B cell (primary cell): Measurements from ENCODE around the gene KLK14. TPM values are rescaled to one million over a fixed set of nuclear protein-coding genes. Genes with fewer than 3 reads are reported as not detected.

Experiments
- ATAC-seq: fragments of 200-7000 bp; cut with Tn5 transposase; one replicate; pipeline ENCODE4 v1.10.0; 2021; ENCODE audit warnings: low read depth, mild to moderate bottlenecking, moderate number of reproducible peaks, moderate library complexity
- CTCF ChIA-PET: fragments of 350-600 bp; sonication (Branson Sonifier 250); formaldehyde crosslinking; loops from one replicate; lab custom pipeline; 2021; ENCODE audit warnings: antibody characterized with exemption, inconsistent platforms; lab: Charles Lee
- POLR2A ChIA-PET: fragments of 350-600 bp; sonication (Branson Sonifier 250); formaldehyde crosslinking; loops from one replicate; lab custom pipeline; 2021; ENCODE audit warnings: antibody characterized with exemption; lab: Charles Lee
- DNase-seq: peaks from one replicate; pipeline ENCODE4 v3.0.0; 2013
- H2AFZ ChIP-seq: 2 replicates; pipeline ENCODE4 v1.6.1; 2012; ENCODE audit warnings: mild to moderate bottlenecking, low read depth, low read length; ENCODE audit not compliant: insufficient read depth, poor library complexity, severe bottlenecking
- H3K27ac ChIP-seq, 2 donors: 1 replicate in 1 of 2; 2 replicates in 1 of 2; pipeline ENCODE4 v1.5.1; 2012 to 2013; ENCODE audit warnings: low read length in 2 of 2, mild to moderate bottlenecking in 2 of 2, moderate library complexity in 1 of 2
- H3K27me3 ChIP-seq, 4 experiments: fragments of 200-600 bp in 1 of 4; sonication (generic) in 1 of 4; replicated peaks in 1 of 4; 1 replicate in 2 of 4; 2 replicates in 2 of 4; pipeline versions ENCODE4 v1.6.1 to v1.7.0; 2013 to 2016; ENCODE audit warnings: low read length in 3 of 4, mild to moderate bottlenecking in 2 of 4, mixed read lengths in 1 of 4, moderate library complexity in 1 of 4; ENCODE audit not compliant: insufficient read depth in 4 of 4, control insufficient read depth in 3 of 4; ENCODE audit errors: control extremely low read depth in 1 of 4
- H3K36me3 ChIP-seq, 2 experiments: replicated peaks in 1 of 2; 1 replicate in 1 of 2; 2 replicates in 1 of 2; pipeline versions ENCODE4 v1.6.1 to v1.7.1; 2013; ENCODE audit warnings: low read length in 1 of 2; ENCODE audit not compliant: insufficient read depth in 2 of 2, control insufficient read depth in 1 of 2; ENCODE audit errors: control extremely low read depth in 1 of 2, extremely low read depth in 1 of 2
- H3K4me1 ChIP-seq, 2 donors: fragments of 200-600 bp in 1 of 2; sonication (generic) in 1 of 2; 1 replicate in 1 of 2; 2 replicates in 1 of 2; pipeline versions ENCODE4 v1.5.1 to v1.6.1; 2013 to 2017; ENCODE audit warnings: low read length in 2 of 2; ENCODE audit not compliant: control insufficient read depth in 2 of 2, insufficient read depth in 2 of 2
- H3K4me2 ChIP-seq: replicated peaks from 2 replicates; pipeline ENCODE3; 2012; ENCODE audit warnings: mild to moderate bottlenecking, low read depth, low read length; ENCODE audit not compliant: poor library complexity, severe bottlenecking
- H3K4me3 ChIP-seq, 5 experiments: fragments of 200-600 bp in 1 of 5; sonication (generic) in 1 of 5; 1 replicate in 3 of 5; 2 replicates in 2 of 5; pipeline versions ENCODE4 v1.5.1 to v1.7.0; 2011 to 2016; ENCODE audit warnings: low read length in 4 of 5, mild to moderate bottlenecking in 4 of 5, low read depth in 2 of 5, control low read depth in 1 of 5, moderate library complexity in 1 of 5; ENCODE audit not compliant: insufficient read depth in 1 of 5; ENCODE audit errors: control extremely low read depth in 1 of 5, extremely low read depth in 1 of 5
- H3K79me2 ChIP-seq: fragments of 200-600 bp; sonication (generic); one replicate; pipeline ENCODE4 v1.6.0; 2016; ENCODE audit warnings: low read length; ENCODE audit not compliant: control insufficient read depth, insufficient read depth
- H3K9ac ChIP-seq: fragments of 200-600 bp; sonication (generic); 2 replicates; pipeline ENCODE4 v1.6.1; 2017; ENCODE audit warnings: mild to moderate bottlenecking, low read length, moderate library complexity
- H3K9me3 ChIP-seq, 3 donors: one replicate each; pipeline versions ENCODE4 v1.6.1 to v1.7.1; 2013; ENCODE audit warnings: low read length in 2 of 3; ENCODE audit not compliant: control insufficient read depth in 2 of 3, insufficient read depth in 1 of 3; ENCODE audit errors: control extremely low read depth in 1 of 3
- H4K20me1 ChIP-seq: 2 replicates; pipeline ENCODE4 v1.6.0; 2012; ENCODE audit warnings: mild to moderate bottlenecking, low read length; ENCODE audit not compliant: insufficient read depth, control insufficient read depth, poor library complexity, severe bottlenecking
- H3K27ac Mint-ChIP-seq: one replicate; pipeline ENCODE4 v1.8.0; 2021; ENCODE audit warnings: mixed read lengths
- H3K27me3 Mint-ChIP-seq: one replicate; pipeline ENCODE4 v1.8.0; 2021; ENCODE audit warnings: mixed read lengths
- H3K4me1 Mint-ChIP-seq: one replicate; pipeline ENCODE4 v1.8.0; 2021; ENCODE audit warnings: mixed read lengths
- H3K4me3 Mint-ChIP-seq: one replicate; pipeline ENCODE4 v1.8.0; 2021; ENCODE audit warnings: mixed read lengths
- H3K9me3 Mint-ChIP-seq: one replicate; pipeline ENCODE4 v1.8.0; 2022; ENCODE audit warnings: mixed read lengths; ENCODE audit not compliant: insufficient read depth
- EZH2 ChIP-seq: IDR thresholded peaks from 2 replicates; pipeline ENCODE4 v1.6.1; 2012; ENCODE audit warnings: borderline replicate concordance, low read depth, mild to moderate bottlenecking, moderate library complexity, low read length; ENCODE audit not compliant: insufficient read depth, poor library complexity, severe bottlenecking
- WGBS: methylation state at CpG from one replicate; pipeline ENCODE4 v1.1.5; 2013; ENCODE audit warnings: missing lambda C conversion rate; ENCODE audit not compliant: insufficient coverage; 5-methylcytosine and 5-hydroxymethylcytosine counted together
- intact Hi-C: fragments of 100-400 bp; cut with micrococcal nuclease; formaldehyde crosslinking; loops from one replicate; pipeline ENCODE4 v1.10.0; 2022
- polyA plus RNA-seq: library from polyadenylated mRNA; depleted of rRNA; stranded (reverse); fragments of >200 nt; gene quantifications from 2 replicates; pipeline ENCODE4 v1.2.3, GENCODE V29; 2012
- total RNA-seq, 2 donors: library from RNA; stranded (reverse); fragments of 120-200 nt in 1 of 2; gene quantifications; 1 replicate in 1 of 2; 2 replicates in 1 of 2; pipeline versions ENCODE4 v1.2.3 to v1.2.4, GENCODE V29; 2013 to 2022
- TF ChIP-seq, protein P1 (sequence below): fragments of 200-600 bp; IDR thresholded peaks from one replicate; pipeline ENCODE4 v1.8.0; 2022; ENCODE audit warnings: antibody characterized with exemption, mild to moderate bottlenecking

Gene KLK14
- total and polyA plus RNA-seq, 2 donors (not counting 1 experiment from before 2014, with no cell fraction given) = 0.49 to 0.59 TPM

DNA sequence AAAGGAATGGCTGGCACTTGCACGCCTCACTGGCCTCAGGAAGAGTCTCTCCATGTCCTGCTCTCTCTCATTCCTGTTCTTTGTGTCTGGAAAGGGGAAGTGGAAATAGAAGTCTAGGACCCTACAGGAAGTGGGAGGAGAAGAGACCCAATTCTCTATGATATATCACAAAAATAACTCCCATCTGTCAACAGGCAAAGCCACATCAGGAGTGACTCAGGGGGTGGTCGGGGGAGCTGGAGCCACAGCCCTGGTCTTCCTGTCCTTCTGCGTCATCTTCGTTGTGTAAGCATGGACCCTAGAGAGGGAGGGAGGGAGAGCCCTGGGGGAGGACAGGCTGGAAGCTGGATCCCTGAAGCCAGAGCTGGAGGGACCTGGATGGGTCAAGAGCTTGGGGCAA, 45.1 kb upstream of the KLK14 start:
- DNase-seq (no peak), ATAC-seq (no peak)
- Histone ChIP-seq H3K27ac (no peak overlapping the region), H3K36me3 (no peaks in the 10 kb centered on the region), H4K20me1 (no peaks in the 10 kb centered on the region), H3K4me2 (no peak overlapping the region), H2AFZ (no peak overlapping the region), H3K4me1 (peaks cover 8 to 14% of the 10 kb centered on the region in 2 donors), H3K9me3 (peaks cover 0 to 4% (median 0%) of the 10 kb centered on the region in 3 donors), H3K27me3 (peaks cover 0 to 27% (median 3%) of the 10 kb centered on the region in 4 experiments), H3K9ac (no peak overlapping the region), H3K79me2 (no peaks in the 10 kb centered on the region), H3K4me3 (peak overlapping the region in 1 of 5 experiments; percentile 41)
- WGBS = 0% methylated on average over 3 of the region's 4 CpGs
- POLR2A ChIA-PET = no interaction called here
- Mint-ChIP-seq H3K27me3 (peaks cover 36% of the 10 kb centered on the region), H3K9me3 (no peaks in the 10 kb centered on the region), H3K4me1 (peaks cover 13% of the 10 kb centered on the region), H3K4me3 (no peak overlapping the region), H3K27ac (no peak overlapping the region)
- CTCF ChIA-PET = no interaction called here
- intact Hi-C loops = no loop called here
- no peak for TF ChIP-seq EZH2
- TF ChIP-seq, protein P1, sequence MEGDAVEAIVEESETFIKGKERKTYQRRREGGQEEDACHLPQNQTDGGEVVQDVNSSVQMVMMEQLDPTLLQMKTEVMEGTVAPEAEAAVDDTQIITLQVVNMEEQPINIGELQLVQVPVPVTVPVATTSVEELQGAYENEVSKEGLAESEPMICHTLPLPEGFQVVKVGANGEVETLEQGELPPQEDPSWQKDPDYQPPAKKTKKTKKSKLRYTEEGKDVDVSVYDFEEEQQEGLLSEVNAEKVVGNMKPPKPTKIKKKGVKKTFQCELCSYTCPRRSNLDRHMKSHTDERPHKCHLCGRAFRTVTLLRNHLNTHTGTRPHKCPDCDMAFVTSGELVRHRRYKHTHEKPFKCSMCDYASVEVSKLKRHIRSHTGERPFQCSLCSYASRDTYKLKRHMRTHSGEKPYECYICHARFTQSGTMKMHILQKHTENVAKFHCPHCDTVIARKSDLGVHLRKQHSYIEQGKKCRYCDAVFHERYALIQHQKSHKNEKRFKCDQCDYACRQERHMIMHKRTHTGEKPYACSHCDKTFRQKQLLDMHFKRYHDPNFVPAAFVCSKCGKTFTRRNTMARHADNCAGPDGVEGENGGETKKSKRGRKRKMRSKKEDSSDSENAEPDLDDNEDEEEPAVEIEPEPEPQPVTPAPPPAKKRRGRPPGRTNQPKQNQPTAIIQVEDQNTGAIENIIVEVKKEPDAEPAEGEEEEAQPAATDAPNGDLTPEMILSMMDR = no peak

DNA sequence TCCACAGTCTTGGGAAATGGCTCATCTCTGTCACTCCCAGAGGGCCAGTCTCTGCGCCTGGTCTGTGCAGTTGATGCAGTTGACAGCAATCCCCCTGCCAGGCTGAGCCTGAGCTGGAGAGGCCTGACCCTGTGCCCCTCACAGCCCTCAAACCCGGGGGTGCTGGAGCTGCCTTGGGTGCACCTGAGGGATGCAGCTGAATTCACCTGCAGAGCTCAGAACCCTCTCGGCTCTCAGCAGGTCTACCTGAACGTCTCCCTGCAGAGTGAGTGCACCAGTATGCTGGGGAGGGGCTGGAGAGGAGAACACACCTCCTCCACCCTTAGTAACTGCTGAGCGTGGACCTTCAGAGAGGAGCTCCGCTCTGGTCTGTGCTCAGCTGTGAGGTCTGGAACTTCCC, 44.3 kb upstream of the KLK14 start:
- Histone ChIP-seq H3K27ac (no peak overlapping the region), H3K4me2 (no peak overlapping the region), H3K4me3 (peak overlapping the region in 1 of 5 experiments; percentile 41), H4K20me1 (no peaks in the 10 kb centered on the region), H3K36me3 (no peaks in the 10 kb centered on the region), H3K9ac (no peak overlapping the region), H3K9me3 (no peaks in the 10 kb centered on the region), H3K4me1 (peaks cover 8 to 14% of the 10 kb centered on the region in 2 donors), H2AFZ (no peak overlapping the region), H3K27me3 (peaks cover 0 to 26% (median 3%) of the 10 kb centered on the region in 4 experiments), H3K79me2 (no peaks in the 10 kb centered on the region)
- Mint-ChIP-seq H3K9me3 (no peaks in the 10 kb centered on the region), H3K4me1 (peaks cover 11% of the 10 kb centered on the region), H3K27me3 (peaks cover 28% of the 10 kb centered on the region), H3K4me3 (no peak overlapping the region), H3K27ac (no peak overlapping the region)
- DNase-seq (no peak), ATAC-seq (no peak)
- CTCF ChIA-PET = no interaction called here
- WGBS = 61% methylated on average over 2 of the region's 6 CpGs
- no peak for TF ChIP-seq EZH2
- TF ChIP-seq, protein P1 = no peak
- POLR2A ChIA-PET = no interaction called here
- intact Hi-C loops = no loop called here
